Occipital lobe (tissue), 2 donors: ENCODE results near the gene IL17RB. TPM values are rescaled to one million over a fixed set of nuclear protein-coding genes. Genes with fewer than 3 reads are reported as not detected.

Experiments used
- DNase-seq: peaks from one replicate; lab custom pipeline; 2025; lab: John Stamatoyannopoulos, UW
- total RNA-seq: library from RNA; depleted of rRNA; stranded (reverse); fragments of >200 nt; gene quantifications from one replicate; pipeline ENCODE4 v1.2.3, GENCODE V29; 2014

Gene IL17RB
- total RNA-seq, 1 donor from 2014 or later = 2.2 TPM

GRCh38 chr3:53860196-53860595, 13.8 kb downstream of the IL17RB start:
- DNase-seq = no peak

DNA sequence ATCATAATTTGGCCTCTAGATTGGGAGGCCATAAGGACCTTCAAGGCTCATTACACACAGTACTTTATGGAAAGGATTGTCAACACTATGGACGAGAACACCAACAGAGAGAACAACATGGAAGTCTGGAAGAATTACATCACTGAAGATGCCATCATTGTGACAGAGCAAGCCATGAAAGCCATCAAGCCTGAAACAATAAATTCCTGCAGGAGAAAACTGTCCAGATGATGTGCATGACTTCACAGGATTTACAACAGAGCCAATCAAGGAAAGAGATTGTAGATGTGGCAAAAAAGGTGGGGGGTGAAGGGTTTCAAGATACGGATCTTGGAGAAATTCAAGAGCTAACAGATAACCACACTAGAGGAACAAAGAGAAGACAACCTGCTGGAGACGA, 15.9 kb downstream of the IL17RB start:
- no peak for DNase-seq

- DNase-seq = no peak
These were observed 16.8 kb downstream of the IL17RB start for GRCh38 chr3:53863145-53863544.

- DNase-seq = no peak
These were observed 19.5 kb downstream of the IL17RB start for GRCh38 chr3:53865732-53866499.

GRCh38 chr3:53880396-53881345, 34.3 kb downstream of the IL17RB start:
- DNase-seq = no peak

DNA sequence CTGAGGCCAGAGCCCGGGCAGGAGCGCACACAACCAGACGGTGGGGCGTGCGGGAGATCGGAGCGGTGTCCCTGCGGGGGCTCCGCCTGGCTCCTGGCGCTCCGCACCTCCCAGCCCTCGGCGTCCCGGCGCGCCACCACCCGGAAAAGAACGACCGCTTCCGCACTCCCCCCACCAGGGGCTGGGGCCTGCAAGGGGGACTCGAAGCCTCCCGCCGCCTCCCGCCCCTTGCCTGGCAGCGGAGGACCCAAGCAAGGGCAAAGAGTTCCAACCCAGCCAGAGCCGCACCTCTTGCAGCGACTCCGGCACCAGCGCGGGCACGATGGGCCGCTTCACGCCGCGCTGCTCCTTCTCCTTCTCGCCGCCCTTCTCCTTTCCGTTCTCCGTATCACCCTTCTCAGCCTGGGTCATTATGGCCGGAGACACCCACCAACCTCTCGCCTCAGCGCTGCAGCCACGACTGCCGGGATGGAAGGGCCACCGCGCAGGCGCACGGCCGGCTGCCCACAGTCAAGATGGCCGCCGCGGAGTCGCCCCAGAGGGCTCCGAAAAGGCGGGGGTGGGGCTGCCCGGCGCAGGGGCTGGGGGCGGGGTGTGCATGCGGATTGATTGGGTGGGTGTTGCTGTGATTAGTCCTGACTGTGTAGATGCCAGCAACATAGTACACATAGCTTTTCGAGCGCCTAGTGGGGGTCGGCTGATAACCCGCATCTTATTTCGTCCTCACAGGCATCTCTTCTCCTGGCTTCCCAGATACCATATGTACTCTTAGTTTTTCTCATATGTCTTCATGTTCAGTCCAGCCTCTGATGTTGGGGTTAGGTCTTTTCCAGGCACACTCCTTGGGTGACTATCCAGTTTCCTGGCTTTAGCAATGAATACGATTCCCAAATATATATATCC, 35.6 kb downstream of the IL17RB start, which contains the start of gene ACTR8:
TSS of gene ACTR8 (minus strand) at position 462 of the 903 bp plus-strand sequence. CDS start at position 411, 51 bp downstream.
- peak; percentile 86 for DNase-seq

DNA sequence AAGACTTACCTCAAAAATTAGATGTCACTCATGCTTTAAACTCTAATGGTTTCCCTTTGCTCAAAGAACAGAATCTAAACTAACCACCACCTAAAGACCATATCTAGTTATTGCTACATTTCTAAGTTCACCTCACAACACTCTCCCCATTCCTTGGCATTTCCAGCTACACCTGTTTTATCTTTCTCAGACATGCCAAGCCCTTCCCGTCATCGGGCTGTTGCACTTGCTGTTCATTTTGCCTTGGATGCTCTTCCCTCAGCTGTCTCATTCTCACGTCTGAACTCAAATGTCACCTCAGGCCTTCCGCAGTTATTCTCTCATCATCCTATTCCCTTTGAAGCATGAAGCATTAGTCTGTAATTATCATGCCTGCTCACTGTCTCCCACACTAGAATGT, 36.6 kb downstream of the IL17RB start:
- DNase-seq = no peak

GRCh38 chr3:53884623-53885022, 38.3 kb downstream of the IL17RB start:
- no peak for DNase-seq

DNA sequence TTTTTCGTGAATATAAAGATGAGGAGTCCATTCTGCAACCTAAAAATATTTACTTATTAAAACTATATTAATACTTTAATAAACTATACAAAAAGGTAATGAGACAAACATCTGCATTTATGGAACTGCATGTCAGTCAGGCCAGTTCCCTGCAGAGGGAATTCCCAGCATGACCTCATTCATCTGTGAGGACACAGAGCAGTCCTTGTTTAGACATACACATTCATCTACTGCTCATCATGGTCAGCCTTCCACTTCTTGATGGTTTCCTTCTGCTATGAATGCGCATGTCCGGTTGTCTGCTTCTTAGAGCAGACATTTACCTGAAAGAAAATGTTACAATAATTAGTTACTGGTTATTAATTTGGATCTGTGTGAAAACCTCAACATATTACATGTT, 38.9 kb downstream of the IL17RB start:
- no peak for DNase-seq

- no peak for DNase-seq
These were observed 41.1 kb downstream of the IL17RB start for GRCh38 chr3:53887446-53887845.

- no peak for DNase-seq
These were observed 41.9 kb downstream of the IL17RB start for GRCh38 chr3:53888232-53888631.

DNA sequence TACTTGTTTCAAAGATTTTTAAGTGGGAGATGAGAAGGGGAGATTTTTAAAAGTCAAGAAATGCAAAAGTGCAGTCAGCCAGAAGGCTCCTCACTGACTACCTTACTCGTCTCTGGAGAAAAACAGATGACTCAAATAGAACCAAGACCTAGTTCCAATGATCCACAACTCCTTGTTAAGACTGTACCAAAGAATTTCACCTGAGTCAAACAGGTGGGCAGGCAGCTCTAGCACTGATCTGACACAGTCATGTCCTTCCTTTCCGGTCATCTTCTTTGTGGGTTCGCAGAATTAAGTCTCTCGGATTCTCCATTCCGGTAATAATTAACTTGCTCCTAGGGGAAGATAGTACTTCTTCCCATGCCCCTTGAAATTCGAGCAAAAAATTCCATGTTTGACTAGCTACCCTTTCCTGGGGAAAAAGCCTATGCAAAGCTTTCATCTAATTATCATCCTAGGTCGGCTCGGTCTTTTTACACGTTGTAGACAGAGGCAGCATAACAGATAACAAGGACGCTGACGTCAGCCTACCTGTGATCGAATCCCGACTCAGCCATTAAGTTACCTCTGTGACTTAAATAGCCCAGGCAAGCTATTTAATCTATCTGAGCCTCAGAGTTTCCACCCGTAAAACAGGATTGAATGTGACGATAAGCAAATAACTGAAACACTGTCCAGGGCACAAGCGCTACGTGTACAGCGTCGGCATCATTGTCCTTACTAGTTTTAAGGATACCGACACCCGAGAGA, 44.5 kb downstream of the IL17RB start:
- DNase-seq = no peak

DNA sequence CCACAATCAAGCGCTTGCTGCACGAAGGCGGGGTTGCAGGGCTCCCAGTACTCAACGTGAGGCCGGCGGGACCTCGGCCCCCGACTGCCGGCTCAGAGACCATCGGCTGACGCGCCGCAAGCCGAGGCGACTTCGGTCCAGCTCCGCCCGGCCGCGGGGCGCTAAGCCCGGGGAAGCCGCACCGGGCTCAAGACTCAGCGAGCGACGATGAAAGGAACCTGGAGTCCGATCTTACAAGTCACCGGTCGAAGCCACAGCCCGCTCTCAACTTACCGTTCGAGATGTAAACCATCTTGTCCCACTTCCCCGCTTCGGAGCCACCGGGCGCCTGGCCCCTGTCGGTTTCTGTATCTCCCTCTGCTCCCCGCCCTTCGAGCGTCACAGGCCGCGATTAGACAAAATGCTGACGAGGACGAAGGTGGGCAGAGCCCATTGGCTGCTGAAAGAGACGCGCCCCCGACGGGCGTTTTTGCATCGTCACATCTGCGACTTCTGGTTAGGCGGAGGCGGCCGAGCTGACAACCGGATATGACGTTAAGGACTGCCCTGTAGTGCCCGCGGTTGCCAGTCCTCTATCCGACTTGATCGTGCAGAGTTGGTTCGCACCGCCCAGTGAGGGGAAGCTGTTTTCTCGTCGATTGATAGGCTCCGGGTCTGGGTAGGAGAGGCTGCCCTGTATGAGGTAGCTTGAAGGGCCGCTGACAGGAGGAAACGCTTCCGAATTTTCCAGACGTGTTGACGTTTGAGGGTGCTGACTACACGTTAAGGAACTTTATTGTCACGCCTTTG, 45.3 kb downstream of the IL17RB start, which contains the start of gene SELENOK:
TSS of gene SELENOK (minus strand) at position 363 of the 789 bp plus-strand sequence.
- peak; percentile 97 for DNase-seq

GRCh38 chr3:53892286-53892637, 45.9 kb downstream of the IL17RB start:
- DNase-seq = no peak

DNA sequence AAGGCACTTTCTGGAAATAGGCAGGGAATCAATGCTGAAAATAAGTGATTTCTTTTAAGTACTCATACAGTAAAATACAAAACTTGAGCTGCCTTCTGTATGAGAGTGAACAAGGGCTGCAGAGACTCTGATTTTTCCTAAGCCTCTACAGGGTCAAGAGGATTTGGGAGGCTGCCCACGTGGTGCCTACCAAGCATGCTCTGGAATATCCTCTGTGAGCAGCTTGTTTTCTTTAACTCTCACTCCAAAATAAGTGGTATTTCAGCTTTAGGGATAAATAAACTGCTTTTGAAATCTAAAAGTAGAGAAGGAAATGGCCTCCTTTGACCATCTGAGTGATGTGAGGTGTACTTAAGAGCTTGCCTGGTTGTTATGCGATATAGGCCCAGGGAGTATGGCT, 53.4 kb downstream of the IL17RB start:
- no peak for DNase-seq

GRCh38 chr3:53900666-53901331, 54.4 kb downstream of the IL17RB start:
- DNase-seq = no peak

DNA sequence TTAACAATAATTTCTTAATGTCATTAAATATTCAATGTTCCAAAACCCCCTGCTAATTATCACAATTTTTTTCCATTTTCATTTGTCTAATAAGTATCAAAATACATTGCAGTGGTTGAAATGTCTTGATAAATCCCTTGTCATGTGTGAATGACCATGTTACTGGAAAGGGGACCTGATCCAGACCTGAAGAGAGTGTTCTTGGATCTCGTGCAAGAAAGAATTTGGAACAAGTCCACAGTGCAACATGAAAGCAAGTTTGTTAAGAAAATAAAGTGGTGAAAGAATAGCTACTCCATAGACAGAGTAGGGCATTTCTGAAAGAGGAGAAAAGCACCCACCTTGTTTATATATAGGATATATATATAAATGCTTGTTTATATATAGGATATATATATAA, 55.7 kb downstream of the IL17RB start:
- no peak for DNase-seq

GRCh38 chr3:53902711-53903110, 56.3 kb downstream of the IL17RB start:
- DNase-seq = no peak

- no peak for DNase-seq
These were observed 67.0 kb downstream of the IL17RB start for GRCh38 chr3:53913401-53913800.
